Parietal lobe (tissue), 1 donor: Measurements from ENCODE around the gene EIF3K. TPM values are rescaled to one million over a fixed set of nuclear protein-coding genes. Genes with fewer than 3 reads are reported as not detected.

ENCODE experiments used
- total RNA-seq: library from RNA; depleted of rRNA; stranded (reverse); fragments of >200 nt; gene quantifications from one replicate; pipeline ENCODE4 v1.2.3, GENCODE V29; 2014

EIF3K gene
- 152 TPM for total RNA-seq

GRCh38 chr19:38618590-38619360 lies at the start of gene EIF3K:
Gene EIF3K (plus strand): TSS chr19:38619188. CDS start chr19:38619269, 81 bp downstream.

GRCh38 chr19:38617764-38618589 lies 1.0 kb upstream of the EIF3K start, which contains the start of gene MAP4K1:
Gene MAP4K1 (minus strand): TSS chr19:38617953. CDS start chr19:38617895, 58 bp downstream.

GRCh38 chr19:38647368-38647965 lies 28.5 kb downstream of the EIF3K start, which contains the start of gene ACTN4:
Gene ACTN4 (plus strand): TSS chr19:38647649. CDS start chr19:38647746, 97 bp downstream.

Other genes with a start within 250 kb of the EIF3K start
- gene PSMD8, start 244.6 kb upstream of the EIF3K start, total RNA-seq: 116 TPM
- gene GGN, start 231.2 kb upstream of the EIF3K start, total RNA-seq: 0.94 TPM
- 2.5 TPM for gene SPRED3, start 230.5 kb upstream of the EIF3K start, total RNA-seq
- gene FAM98C, start 216.1 kb upstream of the EIF3K start, total RNA-seq: 16.3 TPM
- not detected for gene RASGRP4, start 193.0 kb upstream of the EIF3K start, total RNA-seq
- gene RYR1, start 185.5 kb upstream of the EIF3K start, total RNA-seq: 9.1 TPM
- gene MAP4K1, start 1.2 kb upstream of the EIF3K start, total RNA-seq: 0.31 TPM
- 84.8 TPM for gene ACTN4, start 28.5 kb downstream of the EIF3K start, total RNA-seq
- gene CAPN12, start 125.3 kb downstream of the EIF3K start, total RNA-seq: not detected
- not detected for gene LGALS7, start 154.3 kb downstream of the EIF3K start, total RNA-seq
- not detected for gene LGALS7B, start 170.0 kb downstream of the EIF3K start, total RNA-seq
- not detected for gene LGALS4, start 193.8 kb downstream of the EIF3K start, total RNA-seq
- gene ECH1, start 212.6 kb downstream of the EIF3K start, total RNA-seq: 17.5 TPM
- 245 TPM for gene HNRNPL, start 230.8 kb downstream of the EIF3K start, total RNA-seq